ENCODE results near the gene FDPS.
"Not testable (repeated sequence)": the region's sequence is repeated elsewhere in the genome, so short reads cannot be mapped to it uniquely, and the experiment has no call there.

The FDPS gene

DNA sequence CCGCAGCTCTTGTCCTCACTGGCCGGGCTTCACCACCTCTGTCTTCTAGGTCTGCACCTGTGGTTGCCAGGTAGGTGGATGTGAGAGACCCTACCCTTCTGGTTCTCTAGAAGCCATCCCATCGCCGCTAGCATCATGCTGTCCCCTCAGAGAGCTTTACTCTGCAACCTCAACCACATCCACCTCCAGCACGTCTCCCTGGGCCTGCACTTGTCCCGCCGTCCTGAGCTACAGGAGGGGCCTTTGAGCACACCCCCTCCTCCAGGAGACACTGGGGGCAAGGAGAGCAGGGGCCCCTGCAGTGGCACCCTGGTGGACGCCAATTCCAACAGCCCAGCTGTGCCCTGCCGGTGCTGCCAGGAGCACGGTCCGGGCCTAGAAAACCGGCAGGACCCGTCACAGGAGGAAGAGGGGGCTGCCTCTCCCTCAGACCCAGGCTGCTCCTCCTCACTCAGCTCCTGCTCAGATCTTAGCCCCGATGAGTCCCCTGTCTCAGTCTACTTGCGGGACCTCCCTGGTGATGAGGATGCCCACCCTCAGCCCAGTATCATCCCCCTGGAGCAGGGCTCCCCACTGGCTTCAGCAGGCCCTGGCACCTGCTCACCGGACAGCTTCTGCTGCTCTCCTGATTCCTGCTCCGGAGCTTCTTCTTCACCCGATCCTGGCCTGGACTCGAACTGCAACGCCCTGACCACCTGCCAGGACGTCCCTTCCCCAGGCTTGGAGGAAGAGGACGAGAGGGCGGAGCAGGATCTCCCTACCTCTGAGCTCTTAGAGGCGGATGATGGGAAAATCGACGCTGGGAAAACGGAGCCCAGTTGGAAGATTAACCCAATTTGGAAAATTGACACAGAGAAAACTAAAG lies 13.2 kb downstream of the FDPS start:
- DNase-seq (ENCODE audit: insufficient read length) (no peak), FAIRE-seq (no peak)
- no peak for TF ChIP-seq POLR2AphosphoS5 (IDR thresholded peaks at IDR 0.05; ENCODE audit: low read depth, low read length)
- TF ChIP-seq TAF1 (IDR thresholded peaks at IDR 0.05; ENCODE audit: borderline replicate concordance, low read depth, low read length): no peak
- no peak for TF ChIP-seq POLR2A (IDR thresholded peaks at IDR 0.05; ENCODE audit: low read depth, low read length)

DNA sequence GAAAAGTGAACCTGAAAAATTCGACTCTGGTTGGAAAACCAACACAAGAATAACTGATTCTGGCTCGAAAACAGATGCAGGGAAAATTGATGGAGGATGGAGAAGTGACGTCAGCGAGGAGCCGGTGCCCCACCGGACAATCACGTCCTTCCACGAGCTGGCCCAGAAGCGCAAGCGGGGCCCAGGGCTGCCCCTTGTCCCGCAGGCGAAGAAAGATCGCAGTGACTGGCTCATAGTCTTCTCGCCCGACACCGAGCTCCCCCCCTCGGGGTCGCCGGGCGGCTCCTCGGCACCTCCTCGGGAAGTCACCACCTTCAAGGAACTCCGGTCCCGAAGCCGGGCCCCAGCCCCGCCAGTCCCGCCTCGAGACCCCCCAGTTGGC lies 13.9 kb downstream of the FDPS start:
- TF ChIP-seq POLR2AphosphoS5 (IDR thresholded peaks at IDR 0.05; ENCODE audit: low read depth, low read length) (no peak), POLR2A (IDR thresholded peaks at IDR 0.05; ENCODE audit: low read depth, low read length) (no peak), TAF1 (IDR thresholded peaks at IDR 0.05; ENCODE audit: borderline replicate concordance, low read depth, low read length) (no peak)
- FAIRE-seq: peak; percentile 5
- no peak for DNase-seq (ENCODE audit: insufficient read length)

DNA sequence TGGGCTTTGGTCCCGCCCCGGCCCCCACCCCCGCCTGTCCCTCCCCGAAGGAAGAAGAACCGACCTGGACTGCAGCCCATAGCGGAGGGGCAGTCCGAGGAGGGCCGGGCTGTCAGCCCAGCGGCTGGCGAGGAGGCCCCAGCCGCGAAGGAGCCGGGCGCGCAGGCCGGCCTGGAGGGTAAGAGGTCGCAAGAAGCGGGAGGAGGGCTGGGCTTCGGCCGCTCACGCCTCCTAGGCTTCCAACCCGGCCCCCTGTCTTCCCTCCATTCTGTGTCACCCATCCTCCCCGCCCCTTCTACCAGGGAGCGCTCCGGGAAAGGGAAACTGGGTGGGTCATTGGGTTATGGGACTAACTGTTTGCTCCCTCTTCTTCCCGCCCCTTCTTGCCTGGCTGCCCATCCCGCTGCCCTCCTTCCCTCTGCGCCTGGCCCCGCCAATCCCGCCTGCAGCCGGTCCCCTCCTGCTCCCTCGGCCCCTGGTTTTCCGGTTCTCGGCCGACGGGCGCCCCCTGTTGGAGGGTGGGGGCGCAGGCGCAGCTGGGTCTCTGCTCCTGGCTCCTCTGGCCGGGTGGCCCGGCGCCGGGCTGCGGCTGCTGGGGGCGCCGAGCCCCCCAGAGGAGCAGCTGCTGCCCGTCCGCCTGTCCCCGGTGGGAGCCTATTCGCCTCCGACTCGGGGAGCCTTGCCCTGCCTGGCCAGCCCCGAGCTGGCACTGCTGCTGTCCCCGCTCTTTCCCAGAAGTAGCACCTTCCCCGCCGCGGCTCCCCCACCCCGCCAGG lies 14.5 kb downstream of the FDPS start:
- FAIRE-seq (peak; percentile 89), DNase-seq (ENCODE audit: insufficient read length) (peak; percentile 91)
- no peak for TF ChIP-seq POLR2AphosphoS5 (IDR thresholded peaks at IDR 0.05; ENCODE audit: low read depth, low read length)
- TF ChIP-seq TAF1 (IDR thresholded peaks at IDR 0.05; ENCODE audit: borderline replicate concordance, low read depth, low read length): no peak
- no peak for TF ChIP-seq POLR2A (IDR thresholded peaks at IDR 0.05; ENCODE audit: low read depth, low read length)

DNA sequence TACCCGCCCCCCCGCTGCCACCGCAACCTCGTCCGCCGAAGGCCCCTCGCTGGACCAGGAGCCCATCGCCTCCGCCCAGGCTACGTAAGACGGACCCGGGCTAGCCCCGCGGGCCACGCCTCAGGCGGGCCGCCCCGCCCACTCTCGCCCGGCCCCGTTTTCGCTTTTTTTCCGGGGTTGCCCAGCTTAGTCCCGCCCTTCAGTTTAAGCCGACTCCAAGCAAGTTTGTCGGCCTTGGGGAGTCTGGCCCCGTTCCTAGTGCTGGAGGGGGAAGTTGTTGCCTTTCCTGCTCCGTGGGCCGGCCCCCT lies 15.0 kb downstream of the FDPS start:
- DNase-seq (ENCODE audit: insufficient read length) (peak; percentile 81), FAIRE-seq (no peak)
- TF ChIP-seq POLR2A (IDR thresholded peaks at IDR 0.05; ENCODE audit: low read depth, low read length) (no peak), POLR2AphosphoS5 (IDR thresholded peaks at IDR 0.05; ENCODE audit: low read depth, low read length) (no peak), TAF1 (IDR thresholded peaks at IDR 0.05; ENCODE audit: borderline replicate concordance, low read depth, low read length) (no peak)

DNA sequence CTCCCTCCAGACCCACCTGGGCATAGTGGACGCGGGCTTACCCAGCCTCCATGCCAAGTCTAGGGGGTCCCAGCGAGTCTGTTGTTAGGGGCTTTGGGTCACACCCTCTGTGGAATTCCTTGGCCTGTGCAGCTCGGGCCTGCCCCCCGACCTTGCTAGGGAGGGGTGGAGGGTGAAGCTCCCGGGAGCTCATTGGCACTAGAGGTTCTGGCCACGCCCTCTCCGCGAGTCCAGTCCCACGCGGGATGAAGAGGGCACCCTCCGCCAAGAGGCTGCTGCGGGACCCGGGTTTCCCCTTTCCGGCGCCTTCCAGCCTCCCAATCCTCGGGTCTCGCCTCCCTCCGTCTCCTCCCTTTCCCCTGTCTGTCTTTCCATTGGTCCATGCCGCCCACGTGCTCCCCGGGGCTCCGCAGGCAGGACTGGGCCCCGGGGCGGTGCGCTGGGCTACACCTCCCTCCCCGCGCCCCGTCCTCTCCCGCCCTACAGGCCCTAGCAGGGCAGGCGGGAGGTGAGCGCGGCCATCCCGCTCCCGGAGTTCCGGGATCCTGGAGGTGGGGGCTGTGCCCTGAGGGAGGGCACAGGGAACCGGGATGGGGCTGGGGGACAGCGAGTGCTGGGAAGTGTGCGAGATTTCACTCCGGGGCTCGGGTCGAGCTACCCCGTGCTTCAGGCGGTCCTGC lies 15.5 kb downstream of the FDPS start:
- DNase-seq (ENCODE audit: insufficient read length): peak; percentile 95
- FAIRE-seq: peak; percentile 92
- TF ChIP-seq POLR2AphosphoS5 (IDR thresholded peaks at IDR 0.05; ENCODE audit: low read depth, low read length): no peak
- TF ChIP-seq TAF1 (IDR thresholded peaks at IDR 0.05; ENCODE audit: borderline replicate concordance, low read depth, low read length): no peak
- TF ChIP-seq POLR2A (IDR thresholded peaks at IDR 0.05; ENCODE audit: low read depth, low read length): peak; percentile 54; the same call in 1 of the 2 replicates

DNA sequence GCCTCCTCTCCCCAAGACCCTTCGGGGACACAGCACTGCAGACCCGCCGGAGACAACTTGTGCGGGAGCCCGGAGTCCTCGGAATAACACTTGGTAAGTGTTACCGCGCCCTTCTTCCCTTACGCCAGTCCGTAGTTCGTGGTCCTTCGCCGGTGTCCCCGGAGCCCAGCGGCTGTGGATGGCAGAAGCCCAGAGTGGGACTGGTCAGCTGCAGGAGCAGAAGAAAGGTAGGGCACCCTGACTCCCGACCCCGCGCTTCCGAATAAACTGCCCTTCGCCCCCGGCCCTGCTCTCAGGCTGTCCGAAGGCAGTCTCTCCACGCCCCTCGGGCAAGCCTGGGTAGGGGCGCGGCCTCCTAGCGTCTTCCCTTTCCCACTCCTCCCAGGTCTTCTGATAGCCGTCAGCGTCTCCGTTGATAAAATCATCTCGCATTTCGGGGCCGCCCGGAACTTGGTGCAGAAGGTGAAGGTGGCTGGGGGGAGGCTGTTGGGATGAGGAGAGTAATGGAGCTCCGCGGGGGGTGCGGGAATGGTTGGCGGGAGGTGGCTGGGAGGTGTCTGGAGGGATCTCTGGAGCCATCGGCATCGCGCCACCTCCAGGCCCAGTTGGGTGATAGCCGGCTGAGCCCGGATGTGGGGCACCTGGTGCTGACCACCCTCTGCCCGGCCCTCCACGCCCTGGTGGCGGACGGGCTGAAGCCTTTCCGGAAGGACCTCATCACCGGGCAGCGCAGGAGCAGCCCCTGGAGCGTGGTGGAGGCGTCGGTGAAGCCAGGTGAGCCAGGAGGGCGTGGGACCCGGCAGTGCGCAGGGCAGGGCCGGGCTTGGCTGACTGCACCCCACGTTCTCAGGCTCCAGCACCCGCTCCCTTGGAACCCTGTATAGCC lies 16.3 kb downstream of the FDPS start:
- FAIRE-seq (no peak), DNase-seq (ENCODE audit: insufficient read length) (no peak)
- TF ChIP-seq POLR2A (IDR thresholded peaks at IDR 0.05; ENCODE audit: low read depth, low read length) (no peak), TAF1 (IDR thresholded peaks at IDR 0.05; ENCODE audit: borderline replicate concordance, low read depth, low read length) (no peak), POLR2AphosphoS5 (IDR thresholded peaks at IDR 0.05; ENCODE audit: low read depth, low read length) (no peak)

DNA sequence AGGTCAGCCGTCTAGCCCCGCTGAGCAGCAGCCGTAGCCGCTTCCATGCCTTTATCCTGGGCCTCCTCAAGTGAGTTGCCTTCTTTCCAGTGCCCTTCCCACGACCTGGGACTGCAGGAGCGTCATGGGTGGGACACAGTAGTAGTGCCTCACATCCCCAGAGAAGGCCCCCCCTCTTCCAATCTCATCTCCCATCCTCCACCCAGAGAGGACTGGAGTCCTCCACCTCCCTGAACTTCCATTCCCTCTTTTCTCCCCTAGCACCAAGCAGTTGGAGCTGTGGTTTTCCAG lies 16.9 kb downstream of the FDPS start:
- FAIRE-seq: no peak
- DNase-seq (ENCODE audit: insufficient read length): no peak
- TF ChIP-seq POLR2AphosphoS5 (IDR thresholded peaks at IDR 0.05; ENCODE audit: low read depth, low read length): no peak
- TF ChIP-seq POLR2A (IDR thresholded peaks at IDR 0.05; ENCODE audit: low read depth, low read length): no peak
- no peak for TF ChIP-seq TAF1 (IDR thresholded peaks at IDR 0.05; ENCODE audit: borderline replicate concordance, low read depth, low read length)

DNA sequence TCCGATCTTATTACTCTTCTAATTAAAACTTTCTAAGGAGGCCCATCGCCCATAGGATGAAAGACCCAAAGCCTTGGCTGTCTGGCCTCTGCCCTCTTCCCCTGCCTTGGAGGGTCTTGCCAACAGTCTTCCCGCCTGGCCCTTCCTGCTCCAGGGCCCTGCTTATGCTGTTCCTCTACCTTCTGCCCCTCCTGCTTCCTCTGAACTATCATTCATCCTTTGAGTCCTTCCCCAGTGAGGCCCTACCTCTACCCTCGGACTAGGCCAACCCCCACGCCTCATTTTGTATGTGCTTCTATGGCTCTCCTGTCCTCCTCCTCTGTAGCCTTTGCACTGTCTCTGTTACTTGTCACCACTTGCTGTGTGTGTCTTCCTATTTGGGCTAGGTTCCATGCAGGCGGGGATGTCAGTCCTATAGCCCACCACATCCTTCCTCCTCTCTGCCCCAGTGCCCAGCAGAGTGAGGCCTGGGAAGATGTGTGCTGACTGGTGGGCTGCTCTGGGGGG lies 17.4 kb downstream of the FDPS start:
- TF ChIP-seq POLR2AphosphoS5 (IDR thresholded peaks at IDR 0.05; ENCODE audit: low read depth, low read length) (no peak; the same call in 1 of the 2 replicates), TAF1 (IDR thresholded peaks at IDR 0.05; ENCODE audit: borderline replicate concordance, low read depth, low read length) (no peak), POLR2A (IDR thresholded peaks at IDR 0.05; ENCODE audit: low read depth, low read length) (no peak)
- DNase-seq (ENCODE audit: insufficient read length) (no peak), FAIRE-seq (no peak)

DNA sequence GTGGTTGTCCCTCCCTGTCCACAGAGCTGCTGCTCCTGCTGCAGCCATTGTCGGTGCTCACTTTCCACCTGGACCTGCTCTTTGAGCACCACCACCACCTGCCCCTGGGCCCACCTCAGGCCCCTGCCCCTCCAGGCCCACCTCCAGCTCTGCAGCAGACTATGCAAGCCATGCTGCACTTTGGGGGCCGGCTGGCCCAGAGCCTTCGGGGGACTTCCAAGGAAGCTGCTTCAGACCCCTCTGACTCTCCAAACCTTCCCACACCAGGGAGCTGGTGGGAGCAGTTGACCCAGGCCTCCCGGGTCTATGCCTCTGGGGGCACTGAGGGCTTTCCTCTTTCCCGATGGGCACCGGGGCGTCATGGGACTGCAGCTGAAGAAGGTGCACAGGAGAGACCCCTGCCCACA lies 18.0 kb downstream of the FDPS start:
- FAIRE-seq (no peak), DNase-seq (ENCODE audit: insufficient read length) (no peak)
- TF ChIP-seq POLR2A (IDR thresholded peaks at IDR 0.05; ENCODE audit: low read depth, low read length): no peak
- TF ChIP-seq POLR2AphosphoS5 (IDR thresholded peaks at IDR 0.05; ENCODE audit: low read depth, low read length): no peak

DNA sequence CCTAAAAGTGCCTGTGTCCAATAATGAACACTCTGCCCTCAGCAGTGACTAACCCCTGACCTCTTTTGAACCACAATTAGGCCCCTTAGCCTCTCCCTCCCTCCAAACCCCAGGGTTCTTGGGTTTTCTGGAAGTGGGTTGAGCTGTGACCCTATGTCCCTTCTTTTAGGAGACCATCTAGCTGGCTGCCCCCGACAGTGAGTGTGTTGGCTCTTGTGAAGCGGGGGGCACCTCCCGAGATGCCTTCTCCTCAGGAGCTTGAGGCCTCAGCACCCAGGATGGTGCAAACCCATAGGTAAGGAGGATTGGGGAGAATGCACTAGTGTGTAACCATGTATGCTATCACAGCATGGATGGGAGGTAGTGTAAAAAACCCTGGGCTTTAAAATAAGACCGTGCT lies 19.3 kb downstream of the FDPS start:
- no peak for DNase-seq (ENCODE audit: insufficient read length)
- no peak for FAIRE-seq
- no peak for TF ChIP-seq TAF1 (IDR thresholded peaks at IDR 0.05; ENCODE audit: borderline replicate concordance, low read depth, low read length)
- TF ChIP-seq POLR2A (IDR thresholded peaks at IDR 0.05; ENCODE audit: low read depth, low read length): no peak
- TF ChIP-seq POLR2AphosphoS5 (IDR thresholded peaks at IDR 0.05; ENCODE audit: low read depth, low read length): no peak

DNA sequence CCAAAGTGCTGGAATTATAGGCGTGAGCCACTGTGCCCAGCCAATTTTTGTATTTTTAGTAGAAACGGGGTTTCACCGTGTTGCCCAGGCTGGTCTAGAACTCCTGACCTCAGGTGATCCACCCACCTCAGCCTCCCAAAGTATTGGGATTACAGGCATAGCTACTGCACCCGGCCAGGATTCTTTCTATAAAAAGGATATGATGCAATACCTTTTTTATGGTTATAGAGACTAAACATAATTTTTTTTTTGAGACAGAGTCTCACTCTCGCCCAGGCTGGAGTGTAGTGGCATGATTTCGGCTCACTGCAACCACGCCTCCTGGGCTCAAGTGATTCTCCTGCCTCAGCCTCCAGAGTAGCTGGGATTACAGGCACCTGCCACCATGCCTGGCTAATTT lies 20.2 kb downstream of the FDPS start:
- FAIRE-seq; DNase-seq (ENCODE audit: insufficient read length): not testable (repeated sequence)
